ENCODE measurements around the gene NINJ2. TPM values are rescaled to one million over a fixed set of nuclear protein-coding genes. Genes with fewer than 3 reads are reported as not detected.

Gene NINJ2
- total and polyA plus RNA-seq, 4 donors: 5.8 to 28.4 (median 14.3) TPM

DNA sequence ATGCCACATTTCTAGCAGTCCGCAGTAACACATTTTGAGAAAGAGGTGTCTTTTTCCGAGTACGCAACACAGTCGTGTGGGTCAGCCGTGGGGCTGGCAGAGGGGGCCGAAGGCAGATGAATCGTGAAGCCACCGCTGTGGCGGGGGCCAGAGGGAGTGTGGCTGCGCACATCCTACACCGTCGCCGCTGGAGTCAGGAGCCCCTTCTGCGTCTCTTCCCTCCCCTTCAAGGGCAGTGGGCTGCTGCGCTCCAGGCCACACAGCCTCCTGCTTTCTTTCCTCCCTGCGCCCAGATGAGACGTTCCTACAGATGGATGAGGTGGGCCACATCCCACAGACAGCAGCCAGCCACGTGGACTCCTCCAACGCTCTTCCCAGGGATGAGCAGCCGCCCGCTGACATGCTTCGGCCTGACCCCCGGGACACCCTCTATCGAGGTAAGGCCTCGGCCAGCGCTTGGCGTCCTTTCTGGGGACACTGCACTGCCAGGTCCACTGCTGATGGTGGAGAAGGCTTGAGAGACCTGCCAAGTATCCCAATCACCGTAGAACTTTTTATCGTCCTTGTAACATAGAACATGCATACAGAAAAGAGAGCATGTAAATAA is 113.7 kb downstream of the NINJ2 start:
- peaks cover 0 to 3% (median 0%) of the 10 kb centered on the region in 4 donors for H3K36me3 ChIP-seq (ENCODE audit: control insufficient read depth in 4 of 4, insufficient read depth in 4 of 4, low read length in 4 of 4)
- H3K9me3 ChIP-seq (ENCODE audit: control insufficient read depth in 4 of 4, insufficient read depth in 3 of 4, low read length in 3 of 4): no peaks in the 10 kb centered on the region
- H3K27me3 ChIP-seq (ENCODE audit: control insufficient read depth in 3 of 3, insufficient read depth in 3 of 3, low read length in 2 of 3): no peaks in the 10 kb centered on the region
- H3K4me1 ChIP-seq (ENCODE audit: control insufficient read depth in 5 of 5, insufficient read depth in 5 of 5, low read length in 5 of 5): peaks cover 0 to 13% (median 0%) of the 10 kb centered on the region in 5 donors
- H3K9ac ChIP-seq (ENCODE audit: insufficient read depth in 1 of 2, low read length in 2 of 2): no peak overlapping the region
- no peak for ATAC-seq (ENCODE audit: insufficient read depth, low FRiP score)
- H3K27ac ChIP-seq (ENCODE audit: low read depth in 1 of 2, low read length in 1 of 2): peak overlapping the region in 1 of 2 donors; percentile 47
- TF ChIP-seq, protein P1, sequence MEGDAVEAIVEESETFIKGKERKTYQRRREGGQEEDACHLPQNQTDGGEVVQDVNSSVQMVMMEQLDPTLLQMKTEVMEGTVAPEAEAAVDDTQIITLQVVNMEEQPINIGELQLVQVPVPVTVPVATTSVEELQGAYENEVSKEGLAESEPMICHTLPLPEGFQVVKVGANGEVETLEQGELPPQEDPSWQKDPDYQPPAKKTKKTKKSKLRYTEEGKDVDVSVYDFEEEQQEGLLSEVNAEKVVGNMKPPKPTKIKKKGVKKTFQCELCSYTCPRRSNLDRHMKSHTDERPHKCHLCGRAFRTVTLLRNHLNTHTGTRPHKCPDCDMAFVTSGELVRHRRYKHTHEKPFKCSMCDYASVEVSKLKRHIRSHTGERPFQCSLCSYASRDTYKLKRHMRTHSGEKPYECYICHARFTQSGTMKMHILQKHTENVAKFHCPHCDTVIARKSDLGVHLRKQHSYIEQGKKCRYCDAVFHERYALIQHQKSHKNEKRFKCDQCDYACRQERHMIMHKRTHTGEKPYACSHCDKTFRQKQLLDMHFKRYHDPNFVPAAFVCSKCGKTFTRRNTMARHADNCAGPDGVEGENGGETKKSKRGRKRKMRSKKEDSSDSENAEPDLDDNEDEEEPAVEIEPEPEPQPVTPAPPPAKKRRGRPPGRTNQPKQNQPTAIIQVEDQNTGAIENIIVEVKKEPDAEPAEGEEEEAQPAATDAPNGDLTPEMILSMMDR (IDR thresholded peaks at IDR 0.05; ENCODE audit: control extremely low read depth, extremely low read depth): no peak
- no peak for DNase-seq
- 93% methylated on average over 29 of the region's 29 CpGs for WGBS, 2 donors
- H3K4me3 ChIP-seq: no peak overlapping the region

GRCh38 chr12:547883-548470 is 115.3 kb downstream of the NINJ2 start:
- Histone ChIP-seq H3K27me3 (ENCODE audit: control insufficient read depth in 3 of 3, insufficient read depth in 3 of 3, low read length in 2 of 3) (no peaks in the 10 kb centered on the region), H3K4me3 (no peak overlapping the region), H3K4me1 (ENCODE audit: control insufficient read depth in 5 of 5, insufficient read depth in 5 of 5, low read length in 5 of 5) (peaks cover 0 to 7% (median under 1%) of the 10 kb centered on the region in 5 donors), H3K9ac (ENCODE audit: insufficient read depth in 1 of 2, low read length in 2 of 2) (no peak overlapping the region), H3K27ac (ENCODE audit: low read depth in 1 of 2, low read length in 1 of 2) (no peak overlapping the region), H3K9me3 (ENCODE audit: control insufficient read depth in 4 of 4, insufficient read depth in 3 of 4, low read length in 3 of 4) (no peaks in the 10 kb centered on the region), H3K36me3 (ENCODE audit: control insufficient read depth in 4 of 4, insufficient read depth in 4 of 4, low read length in 4 of 4) (peaks cover 0 to 3% (median 0%) of the 10 kb centered on the region in 4 donors)
- DNase-seq (no peak), ATAC-seq (ENCODE audit: insufficient read depth, low FRiP score) (no peak)
- TF ChIP-seq, protein P1 (IDR thresholded peaks at IDR 0.05; ENCODE audit: control extremely low read depth, extremely low read depth): no peak
- 65 to 70% methylated on average over 13 of the region's 13 CpGs for WGBS, 2 donors

GRCh38 chr12:546920-547845 is 116.1 kb downstream of the NINJ2 start:
- ATAC-seq (ENCODE audit: insufficient read depth, low FRiP score): peak; percentile 84
- TF ChIP-seq, protein P1 (IDR thresholded peaks at IDR 0.05; ENCODE audit: control extremely low read depth, extremely low read depth): peak; percentile 96
- H3K9me3 ChIP-seq (ENCODE audit: control insufficient read depth in 4 of 4, insufficient read depth in 3 of 4, low read length in 3 of 4): no peaks in the 10 kb centered on the region
- no peaks in the 10 kb centered on the region for H3K36me3 ChIP-seq (ENCODE audit: control insufficient read depth in 4 of 4, insufficient read depth in 4 of 4, low read length in 4 of 4)
- DNase-seq: peak; percentile 54 to 76 (median 55)
- H3K27me3 ChIP-seq (ENCODE audit: control insufficient read depth in 3 of 3, insufficient read depth in 3 of 3, low read length in 2 of 3): no peaks in the 10 kb centered on the region
- no peak overlapping the region for H3K9ac ChIP-seq (ENCODE audit: insufficient read depth in 1 of 2, low read length in 2 of 2)
- WGBS, 2 donors: 33 to 37% methylated on average over 44 of the region's 44 CpGs
- H3K4me3 ChIP-seq: no peak overlapping the region
- H3K27ac ChIP-seq (ENCODE audit: low read depth in 1 of 2, low read length in 1 of 2): no peak overlapping the region
- H3K4me1 ChIP-seq (ENCODE audit: control insufficient read depth in 5 of 5, insufficient read depth in 5 of 5, low read length in 5 of 5): peaks cover 0 to 9% (median 0%) of the 10 kb centered on the region in 5 donors

Data from lung (tissue), 12 donors.